Activated effector memory CD4-positive, alpha-beta T cell treated with anti-CD3 and anti-CD28 coated beads, Interleukin-2, amount 50 U/mL, for 16 hours (primary cell): Measurements from ENCODE around the gene DUSP7.

Experiments used
- DNase-seq: peaks from one replicate; pipeline ENCODE4 v3.0.0-alpha.2; 2020

The DUSP7 gene

DNA sequence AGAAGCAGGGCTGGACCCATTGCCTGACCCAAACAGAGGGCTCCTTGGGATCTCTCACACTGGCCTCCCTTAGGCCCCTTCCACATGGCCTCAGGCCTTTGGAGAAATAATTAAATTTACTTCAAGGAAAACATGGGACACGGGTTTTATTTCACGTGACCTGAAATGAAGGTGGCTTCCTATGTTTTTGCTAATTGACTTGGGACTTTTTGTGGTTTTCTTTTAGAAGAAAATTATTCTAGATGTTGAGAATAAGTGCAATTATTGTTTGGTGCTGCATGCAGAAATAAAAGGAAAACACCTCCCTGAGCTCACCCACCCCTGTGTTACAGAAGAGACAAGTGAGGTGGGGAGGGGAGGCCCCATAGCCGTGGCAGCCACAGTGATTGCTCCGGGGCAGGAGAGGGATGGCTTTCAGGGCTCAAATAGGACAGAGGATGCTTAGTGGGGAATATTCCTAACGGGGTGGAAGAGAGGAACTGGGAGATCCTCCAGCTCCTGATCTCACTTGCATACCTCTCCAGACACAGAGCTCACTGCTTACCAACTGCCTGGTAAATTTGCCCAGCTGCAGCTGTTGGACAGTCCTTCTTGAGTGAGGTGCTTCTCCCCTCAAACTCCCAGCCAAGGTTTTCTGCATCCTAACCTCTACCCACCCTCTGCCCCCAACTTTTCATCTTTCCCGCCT lies 31.5 kb downstream of the DUSP7 start:
- no peak for DNase-seq

DNA sequence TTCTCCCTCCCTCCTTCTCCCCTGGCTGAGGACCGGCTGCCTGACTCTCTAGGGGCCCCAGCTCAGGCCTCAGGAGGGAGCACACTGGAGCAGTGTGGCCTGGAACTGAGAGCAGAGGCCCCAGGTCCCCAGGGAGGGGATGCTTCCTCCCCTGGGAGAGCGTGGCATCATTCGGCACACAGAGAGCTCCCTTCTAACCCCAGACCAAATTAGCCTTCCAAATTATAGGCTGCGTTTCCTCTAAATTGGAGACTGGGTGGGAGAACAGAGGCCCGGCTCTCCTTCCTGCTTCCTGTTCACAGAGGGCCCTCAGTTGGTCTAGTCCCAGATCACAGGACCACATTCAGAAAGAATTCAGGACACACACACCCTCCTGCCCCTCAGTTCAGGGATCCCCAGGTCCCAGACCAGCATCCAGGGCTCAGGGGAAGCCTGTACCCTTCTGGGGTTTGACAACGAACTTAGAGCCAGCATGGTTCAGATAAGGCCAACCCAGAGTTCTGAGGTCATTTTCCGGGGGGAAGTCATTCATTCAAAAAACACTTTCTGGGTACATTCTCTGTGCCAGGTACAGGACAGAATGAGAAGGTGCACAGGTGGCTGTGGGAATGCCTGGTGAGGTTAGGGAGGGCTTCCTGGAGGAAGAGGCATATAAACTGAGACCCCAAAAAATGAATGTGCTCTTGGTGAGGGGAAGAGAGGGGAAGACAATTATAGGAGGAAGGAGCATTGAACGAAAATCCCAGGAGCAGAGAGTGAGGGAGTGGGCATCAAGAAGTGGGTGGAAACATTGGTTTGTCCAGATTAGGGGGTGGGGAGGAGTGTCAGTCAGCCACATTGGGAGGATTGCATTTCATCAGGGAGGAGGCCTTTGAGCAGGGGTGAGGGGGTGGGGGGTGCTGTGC lies 32.3 kb downstream of the DUSP7 start:
- no peak for DNase-seq

DNA sequence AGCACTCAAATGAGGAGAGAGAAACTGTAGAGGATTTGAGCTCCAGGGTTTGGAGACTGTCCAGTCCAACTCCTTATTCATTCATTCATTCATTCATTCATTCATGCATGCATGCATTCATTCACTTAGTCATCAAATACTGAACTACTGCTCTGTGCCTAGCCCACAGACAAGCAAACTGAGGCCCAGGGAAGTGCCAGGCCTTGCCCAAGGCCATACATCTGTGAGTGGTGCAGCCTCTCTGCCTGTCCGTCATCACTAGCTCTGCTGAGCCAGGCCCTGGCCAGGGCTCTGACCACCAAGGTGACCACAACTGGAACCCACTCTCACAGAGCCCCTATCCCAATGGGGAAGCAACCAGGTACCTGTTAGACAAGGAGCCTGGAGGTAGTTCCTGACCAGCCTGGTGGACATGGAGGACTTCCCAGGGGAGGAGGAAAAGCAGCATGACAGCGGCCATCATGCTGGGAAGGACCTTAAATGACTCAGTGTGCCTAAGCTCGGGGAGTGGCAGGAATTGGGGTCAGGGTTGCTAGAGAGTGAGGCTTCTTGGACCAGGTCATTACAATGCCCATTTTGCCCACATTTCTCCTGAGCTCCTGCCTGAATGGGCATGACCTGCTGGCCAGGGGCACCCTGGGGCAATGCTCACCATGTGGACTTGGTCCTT lies 33.1 kb downstream of the DUSP7 start:
- DNase-seq, result no peak

DNA sequence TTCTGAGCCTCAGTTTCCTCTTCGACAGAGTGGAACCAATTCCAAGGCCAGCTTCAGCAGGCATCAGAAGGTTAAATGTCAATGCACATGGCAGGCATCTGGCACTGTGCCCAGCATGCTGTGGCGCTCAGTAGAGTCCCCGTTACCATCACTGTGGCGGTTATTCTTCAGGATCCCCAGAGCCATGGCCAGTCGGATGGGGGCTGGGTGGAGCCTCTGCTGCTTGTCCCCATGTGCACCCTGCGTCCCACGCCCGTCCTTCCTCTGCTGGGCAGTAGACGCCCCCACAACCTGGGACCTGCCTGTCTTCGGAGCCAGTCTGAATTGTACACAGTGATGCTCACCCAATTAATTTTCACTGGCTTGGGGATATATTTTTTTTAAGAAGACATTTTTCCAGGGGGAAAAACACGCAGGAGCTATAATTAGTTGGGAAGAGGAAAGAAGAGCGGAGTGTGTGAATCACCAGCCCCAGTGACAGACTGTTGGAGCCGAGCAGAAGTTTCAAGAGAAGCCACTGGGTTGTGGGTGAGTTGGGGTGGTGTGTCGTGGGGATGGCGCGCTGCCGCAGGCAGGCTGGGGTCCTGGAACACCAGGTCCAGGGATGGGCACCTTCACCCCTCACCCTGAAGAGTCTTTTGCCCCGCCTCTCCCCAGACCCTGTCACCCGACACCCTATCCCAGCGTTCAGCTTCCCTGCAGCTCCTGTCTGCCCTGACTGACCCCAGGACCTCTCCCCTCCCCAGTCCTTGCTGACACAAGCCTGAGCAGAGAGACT lies 33.9 kb downstream of the DUSP7 start:
- DNase-seq, result no peak

DNA sequence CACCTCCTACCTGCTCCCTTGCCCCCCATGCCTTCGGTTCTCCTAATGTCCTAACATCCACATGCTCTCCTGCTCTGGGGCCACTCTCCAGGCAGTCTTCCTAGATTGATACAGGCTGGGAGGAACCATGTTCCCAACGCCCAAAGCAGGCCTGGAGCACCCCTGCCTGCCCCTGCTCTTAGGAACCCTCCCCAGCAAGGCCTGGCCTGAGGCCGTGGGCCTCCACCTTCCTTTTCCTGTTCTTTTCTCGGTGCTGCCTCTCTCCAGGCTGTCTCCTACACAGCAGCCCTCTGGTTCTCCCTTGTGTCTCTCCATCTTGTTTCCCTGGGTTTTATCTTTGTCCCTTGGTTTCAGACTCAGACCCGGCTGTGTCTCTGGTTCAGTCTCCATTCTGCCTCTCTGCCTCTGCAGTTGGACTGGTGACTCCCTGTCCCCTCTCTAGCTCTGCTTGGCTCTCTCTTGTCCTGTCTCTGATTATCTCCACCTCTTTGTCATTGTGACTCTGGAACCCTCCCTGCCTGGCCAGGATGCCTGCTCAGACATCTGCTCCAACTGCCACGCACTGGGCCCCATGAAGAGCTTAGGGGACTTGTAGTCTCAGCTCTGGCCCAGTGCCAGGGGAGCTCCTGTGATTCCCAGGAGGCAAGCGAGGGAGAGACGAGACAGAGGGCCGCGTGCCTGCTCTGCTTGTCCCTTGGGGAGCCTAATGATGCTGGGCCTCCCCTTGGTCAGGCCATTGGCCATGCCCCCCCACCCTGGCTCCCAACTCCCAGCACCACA lies 34.7 kb downstream of the DUSP7 start:
- no peak for DNase-seq

DNA sequence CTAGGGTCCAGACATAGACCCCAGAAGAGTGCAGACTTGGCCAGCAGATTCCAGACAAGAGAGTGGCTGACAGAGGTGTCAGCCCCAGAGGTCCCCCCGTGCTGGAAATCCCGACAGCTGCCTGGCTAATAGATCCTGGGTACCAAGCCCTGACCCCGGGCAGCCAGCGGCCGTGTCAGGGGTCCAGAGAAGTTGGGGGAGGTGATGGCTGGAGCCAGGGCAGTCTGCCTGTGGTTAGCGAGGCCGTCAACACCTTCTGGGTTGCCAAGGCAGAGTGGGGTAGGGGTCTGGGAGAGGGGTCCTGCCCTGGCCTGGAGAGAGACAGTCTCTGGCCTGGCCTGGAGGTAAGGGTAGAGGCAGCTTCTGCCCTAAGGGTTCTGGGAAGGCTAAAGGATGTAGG lies 35.6 kb downstream of the DUSP7 start:
- DNase-seq, result no peak

DNA sequence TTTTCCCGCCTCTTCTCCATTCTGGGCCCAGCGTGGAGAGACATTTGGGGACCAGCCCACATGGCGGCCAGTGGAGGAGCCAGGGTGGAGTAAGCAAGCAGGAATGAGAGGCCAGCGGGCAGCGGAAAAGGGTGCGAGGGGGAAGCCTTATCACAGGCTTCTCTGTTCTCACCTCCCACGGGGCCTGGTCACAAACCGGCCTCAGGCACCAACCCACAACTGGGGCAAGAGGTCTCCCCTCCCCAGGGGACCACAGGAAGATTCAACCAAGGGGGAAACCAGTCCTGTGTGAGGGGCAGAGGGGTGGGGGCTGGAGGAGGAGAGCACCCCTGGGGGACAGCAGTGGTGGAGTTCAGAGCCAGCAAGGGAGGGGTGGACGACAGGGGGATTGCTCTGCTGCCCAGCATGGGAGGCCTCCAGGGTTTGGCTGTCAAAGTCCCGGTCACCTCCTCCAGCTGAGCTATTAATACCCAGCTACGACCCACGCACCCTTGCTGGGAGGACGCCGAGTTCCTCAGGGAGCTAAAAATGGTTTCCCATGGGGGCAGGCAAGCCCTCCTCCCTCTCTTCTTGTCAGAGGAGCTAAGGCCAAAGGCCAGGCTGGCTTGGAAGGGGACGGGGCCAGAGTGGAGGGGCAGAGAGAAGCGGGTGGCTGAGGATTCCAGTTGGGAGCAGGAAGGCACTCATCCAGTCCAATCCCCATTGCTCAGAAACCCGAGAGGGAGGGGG lies 36.9 kb downstream of the DUSP7 start:
- DNase-seq, result no peak

DNA sequence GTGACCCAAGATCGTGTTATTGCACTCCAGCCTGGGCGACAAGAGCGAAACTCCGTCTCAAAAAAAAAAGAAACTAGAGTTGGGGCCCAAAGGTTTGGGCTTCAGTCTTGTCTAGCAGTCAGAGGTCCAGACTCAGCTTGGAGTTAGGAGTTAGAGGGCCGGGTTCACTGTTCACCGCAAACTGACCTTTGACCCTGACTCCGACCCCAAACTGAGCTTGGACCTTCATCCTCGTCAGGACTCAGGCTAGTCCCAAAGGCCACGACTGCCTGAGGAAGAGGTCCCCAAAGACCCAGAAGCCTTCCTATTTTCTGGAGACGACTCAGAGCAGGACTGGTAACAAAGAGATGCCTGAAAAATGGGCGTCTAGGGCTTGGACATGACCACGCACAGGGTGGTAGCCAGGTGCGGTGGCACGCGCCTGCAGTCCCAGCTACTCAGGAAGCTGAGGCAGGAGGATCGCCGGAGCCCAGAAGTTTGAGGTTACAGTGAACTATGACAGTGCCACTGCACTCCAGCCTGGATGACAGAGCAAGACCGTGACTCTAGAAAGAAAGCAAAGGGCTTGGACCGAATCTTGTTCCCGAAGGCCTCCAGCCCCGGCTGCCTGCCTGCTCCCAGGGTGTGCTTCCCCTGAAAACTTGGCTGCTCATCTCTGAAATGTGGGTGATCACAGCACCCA lies 37.9 kb downstream of the DUSP7 start:
- DNase-seq, result no peak

DNA sequence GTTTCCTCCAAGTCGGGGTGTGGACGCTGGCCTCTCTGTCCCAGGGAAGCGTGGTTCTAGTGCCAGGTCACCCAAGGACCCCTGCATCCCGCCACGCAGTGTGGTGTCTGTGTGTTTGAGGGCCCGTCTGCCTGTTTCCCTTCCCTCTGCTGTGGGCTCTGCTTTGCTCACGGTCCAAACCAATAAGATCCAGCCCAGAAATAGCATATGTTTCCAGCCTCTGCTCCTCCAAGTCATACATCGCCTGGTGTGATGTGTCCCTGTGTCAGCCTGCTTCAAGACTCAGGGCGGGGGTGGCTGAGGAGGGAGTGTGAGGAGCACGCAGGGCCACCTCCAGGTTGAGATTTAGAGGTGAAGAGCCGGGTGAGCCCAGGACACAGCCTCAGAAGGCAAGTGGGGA lies 38.8 kb downstream of the DUSP7 start:
- DNase-seq, result no peak

DNA sequence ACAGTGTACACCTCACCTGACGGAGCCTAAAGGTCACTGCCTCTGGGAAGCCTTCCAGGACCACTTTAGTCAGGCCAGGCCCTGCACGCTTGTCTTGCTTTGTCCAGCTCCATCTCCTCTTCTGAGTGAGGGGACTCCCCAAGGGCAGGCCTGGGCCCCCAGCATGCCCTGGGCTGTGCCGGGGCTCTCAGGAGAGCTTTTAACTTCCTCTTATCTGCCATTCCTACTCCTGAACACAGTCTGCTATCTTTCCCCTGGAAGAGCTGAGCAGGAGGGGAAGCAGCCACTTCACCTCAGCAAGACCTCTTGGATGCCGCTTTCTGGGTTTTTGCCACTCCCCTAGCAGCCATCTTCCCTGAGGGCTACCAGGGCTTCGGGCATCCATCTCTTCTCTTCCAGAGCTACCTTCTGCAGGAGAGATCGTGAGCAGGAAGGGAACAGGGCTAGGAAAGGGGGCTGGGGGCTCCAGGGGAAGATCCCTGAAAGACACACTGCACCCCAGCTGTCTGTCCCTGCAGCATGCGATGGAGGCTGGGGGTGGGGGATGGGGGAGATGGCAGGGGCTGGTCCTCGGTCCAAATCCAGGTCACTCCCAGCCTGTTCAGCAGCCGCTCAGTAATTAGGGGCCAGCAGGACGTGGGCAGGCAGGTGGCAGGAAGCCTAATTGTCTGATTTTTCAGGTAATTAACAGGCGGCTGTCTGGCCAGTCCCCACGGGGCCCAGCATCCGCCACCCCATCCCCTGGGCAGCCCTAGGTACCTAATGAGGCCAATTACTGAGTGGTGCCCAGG lies 40.7 kb downstream of the DUSP7 start:
- no peak for DNase-seq

DNA sequence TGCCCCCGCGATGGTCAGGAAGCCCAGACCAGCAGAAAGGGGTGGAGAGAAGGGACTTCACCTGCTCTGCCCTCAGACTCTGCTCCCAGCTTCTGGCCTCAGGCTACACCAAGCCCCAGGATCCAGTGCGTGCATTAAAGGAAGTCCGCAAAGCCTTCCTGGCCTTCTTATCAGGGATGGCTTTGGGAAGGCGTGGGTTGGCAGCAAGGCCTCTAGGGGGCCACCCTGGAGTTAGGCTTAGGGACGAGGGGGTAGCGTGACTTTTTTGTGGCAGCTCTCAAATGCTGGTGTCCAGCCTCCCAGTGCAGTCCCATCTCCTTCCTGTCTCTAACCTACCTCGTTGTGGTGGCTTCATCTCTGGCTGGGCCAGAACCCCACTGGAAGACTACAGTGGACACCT lies 41.8 kb downstream of the DUSP7 start:
- DNase-seq, result no peak

DNA sequence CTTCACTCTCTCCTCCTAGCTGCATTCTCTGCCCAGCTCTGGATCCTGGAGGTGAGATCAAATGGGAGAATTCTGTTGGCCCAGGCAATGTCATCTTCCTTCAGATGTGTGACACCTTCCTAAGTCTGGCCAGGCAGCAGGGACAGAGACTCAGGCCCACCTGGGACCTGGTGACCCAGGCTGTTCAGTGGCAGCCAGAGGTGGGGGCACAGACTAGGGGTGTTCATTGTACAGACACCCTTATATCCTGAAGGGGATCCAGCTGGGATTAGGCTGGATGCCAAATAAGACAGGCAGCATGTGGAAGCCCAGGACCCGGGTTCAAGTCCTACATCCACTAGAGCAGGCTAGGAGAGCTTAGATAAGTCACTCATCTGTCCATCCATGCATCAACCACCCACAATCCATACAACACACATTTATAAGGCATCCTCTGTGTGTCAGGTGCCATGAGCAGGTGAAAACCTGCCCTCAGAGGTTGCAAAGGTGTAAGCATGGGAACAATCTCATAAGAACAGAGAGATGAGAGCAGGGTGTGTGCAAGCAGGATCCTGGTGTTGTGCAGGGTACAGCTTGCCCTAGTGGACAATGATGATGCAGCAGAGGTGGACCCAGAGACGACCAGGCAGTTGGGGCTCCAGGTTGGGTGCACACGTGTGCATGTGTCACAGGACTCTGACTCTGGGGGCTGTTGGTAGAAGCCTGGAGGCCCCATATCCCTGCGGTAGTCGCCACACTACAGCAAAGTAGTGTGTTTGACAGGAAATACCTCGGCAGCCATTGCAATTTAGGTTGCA lies 42.4 kb downstream of the DUSP7 start:
- no peak for DNase-seq

DNA sequence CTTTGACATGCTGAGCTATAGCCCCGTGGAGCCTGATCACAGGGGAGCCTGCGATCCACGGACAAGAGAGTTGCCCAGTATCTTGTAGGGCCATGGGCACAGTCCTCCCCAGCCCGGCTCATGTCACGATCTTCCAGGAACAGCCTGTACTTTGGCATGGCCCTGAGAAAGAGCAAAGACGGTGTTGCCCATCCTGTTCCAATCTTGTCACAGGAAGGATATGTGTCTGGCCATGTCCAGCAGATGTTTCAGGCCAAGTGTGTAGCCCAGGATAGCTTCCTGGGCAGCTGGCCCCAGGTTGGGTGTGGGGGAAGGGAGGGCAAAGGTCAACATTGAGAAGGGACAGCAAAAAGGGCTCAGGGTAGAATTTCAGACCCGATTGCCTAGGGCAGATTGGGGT lies 43.7 kb downstream of the DUSP7 start:
- no peak for DNase-seq

DNA sequence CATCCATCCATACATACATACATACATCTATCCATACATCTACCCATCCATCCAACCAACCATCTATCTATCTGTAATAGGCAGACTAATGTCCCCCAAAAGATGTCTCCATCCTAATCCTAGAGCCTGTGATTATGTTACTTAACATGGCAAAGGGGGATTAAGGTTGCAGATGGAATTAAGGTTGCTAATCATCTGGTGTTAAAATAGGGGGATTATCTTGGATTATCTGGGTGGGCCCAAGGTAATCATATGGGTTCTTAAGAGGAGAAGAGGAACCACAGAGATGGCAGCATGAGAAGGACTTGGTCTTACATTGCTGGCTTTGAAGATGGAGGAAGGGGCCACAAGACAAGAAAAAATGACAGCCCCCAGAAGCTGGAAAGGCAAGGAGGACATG lies 45.9 kb downstream of the DUSP7 start:
- DNase-seq, result no peak

DNA sequence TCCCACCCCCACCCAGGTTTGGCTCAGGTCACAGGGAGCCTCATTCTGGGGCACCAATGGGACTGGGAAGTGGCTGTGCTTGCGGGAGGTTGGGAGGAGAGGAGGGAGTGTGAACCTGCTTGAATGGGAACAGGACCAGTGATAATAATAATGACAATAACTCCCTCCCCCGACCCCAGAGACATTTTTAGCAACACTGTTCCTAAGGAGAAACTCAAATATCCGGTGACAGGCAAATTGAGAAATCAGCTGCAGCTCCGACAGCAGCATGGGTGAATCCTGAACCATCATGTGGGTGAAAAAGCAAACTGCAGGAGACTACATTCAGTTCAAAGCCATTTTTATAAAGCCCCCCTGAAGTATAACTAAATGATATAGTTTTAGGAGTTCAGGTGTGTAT lies 49.1 kb downstream of the DUSP7 start:
- DNase-seq, result no peak

DNA sequence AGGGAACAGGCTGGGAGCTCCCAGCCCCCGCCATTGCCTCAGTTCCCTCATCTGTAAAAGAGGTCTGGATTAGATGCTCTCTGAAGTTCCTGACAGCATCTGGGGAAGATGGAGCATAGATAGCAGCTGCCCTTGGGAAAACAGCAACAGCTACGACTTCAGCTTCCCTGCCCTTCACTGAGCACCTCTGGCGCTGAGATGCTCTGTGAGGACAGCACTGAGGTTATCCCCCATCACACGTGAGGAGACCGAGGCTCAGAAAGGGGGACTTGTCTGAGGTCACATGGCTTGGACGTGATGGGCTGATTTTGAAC lies 49.6 kb downstream of the DUSP7 start:
- DNase-seq, result no peak

DNA sequence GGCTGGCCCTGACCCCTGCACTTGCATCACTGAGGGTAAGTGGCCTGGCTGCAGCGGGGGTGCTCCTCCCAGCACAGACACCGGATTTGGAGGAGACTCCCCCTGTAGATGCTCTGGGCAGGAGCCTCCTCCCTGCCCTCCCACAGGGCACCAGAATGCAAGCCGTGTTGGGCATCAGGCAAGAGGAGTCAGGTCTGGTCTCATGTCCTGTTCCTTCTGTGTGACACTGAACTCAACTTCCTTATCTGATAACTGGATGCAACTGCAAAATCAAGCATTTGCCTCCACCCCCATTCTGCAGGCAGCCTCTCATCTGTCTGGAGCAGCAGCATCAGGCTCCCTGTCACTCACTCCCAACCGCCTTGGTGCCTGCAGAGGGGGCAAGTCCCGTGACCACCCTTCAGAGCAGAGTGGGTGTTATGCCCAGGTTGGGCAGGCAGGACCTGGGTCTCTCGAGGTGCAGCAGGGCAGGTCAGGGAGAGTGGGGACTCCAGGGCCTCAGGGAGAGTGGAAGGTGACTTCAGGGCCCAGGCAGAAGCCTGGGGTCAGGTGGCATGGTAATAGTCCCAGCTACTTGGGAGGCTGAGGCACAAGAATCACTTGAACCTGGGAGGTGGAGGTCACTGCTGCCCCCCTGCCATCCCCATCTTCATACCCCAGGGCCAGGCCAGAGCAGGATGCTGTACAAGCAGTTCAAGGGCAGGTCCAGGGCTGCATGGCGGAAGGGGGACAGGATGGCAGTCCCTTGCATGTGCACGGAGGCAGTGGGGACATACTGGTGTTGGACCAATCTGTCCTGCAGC lies 50.2 kb downstream of the DUSP7 start:
- no peak for DNase-seq

DNA sequence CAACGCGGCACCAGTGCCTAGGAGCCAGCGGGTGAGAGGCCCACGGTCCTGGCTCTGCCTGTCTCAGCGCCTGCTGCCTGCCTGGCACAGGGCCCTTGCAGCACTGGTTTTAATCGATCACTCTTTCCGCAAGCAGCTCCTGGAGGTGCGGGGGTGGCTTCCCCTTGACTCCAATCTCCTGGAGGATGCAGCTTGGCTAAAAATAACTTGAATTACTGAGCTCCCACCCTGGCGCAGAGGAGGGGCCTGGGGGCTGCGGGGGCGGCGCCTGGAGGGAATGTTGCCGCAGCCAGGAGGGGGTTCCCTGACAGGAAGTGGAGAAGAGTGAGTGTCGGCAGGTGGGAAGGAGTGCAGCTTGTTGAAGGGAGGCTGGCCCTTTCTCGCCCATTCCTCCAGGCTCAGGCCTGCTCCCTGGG lies 50.8 kb downstream of the DUSP7 start:
- DNase-seq, result no peak
